ENCODE results near the gene NEK9. TPM values are rescaled to one million over a fixed set of nuclear protein-coding genes. Genes with fewer than 3 reads are reported as not detected.

Gene NEK9
- total and polyA plus RNA-seq, 2 experiments from 2014 or later = 16.3 to 31.1 TPM

- ATAC-seq = peak; percentile 97
- TF ChIP-seq REST (IDR thresholded peaks at IDR 0.05; ENCODE audit: unreplicated experiment) (peak; percentile 46), NANOG (IDR thresholded peaks at IDR 0.05; ENCODE audit: borderline replicate concordance) (no peak), POLR2AphosphoS5 (IDR thresholded peaks at IDR 0.05; ENCODE audit: low read depth) (peak; percentile 80), JUNB (IDR thresholded peaks at IDR 0.05; ENCODE audit: unreplicated experiment) (no peak), EZH2phosphoT487 (IDR thresholded peaks at IDR 0.05; ENCODE audit: unreplicated experiment) (no peak), STAT1 (IDR thresholded peaks at IDR 0.05; ENCODE audit: unreplicated experiment) (no peak), EZH2 (IDR thresholded peaks at IDR 0.05; ENCODE audit: low read depth, unreplicated experiment) (no peak), ETS1 (IDR thresholded peaks at IDR 0.05) (no peak), CTCF (conservative IDR thresholded peaks at IDR 0.05; ENCODE audit: low read depth in 2 of 2) (0 out of 4 replicates have a peak, but pooled peaks of 1 of the 2 experiments have one; percentile 22), ZNF462 (CRISPR knock-in tag; IDR thresholded peaks at IDR 0.05) (no peak), CREB1 (CRISPR knock-in tag; IDR thresholded peaks at IDR 0.05; ENCODE audit: low read depth) (peak; percentile 27; the same call in 1 of the 2 replicates), ZNF331 (CRISPR knock-in tag; IDR thresholded peaks at IDR 0.05; ENCODE audit: low read depth) (no peak), ZNF114 (CRISPR knock-in tag; IDR thresholded peaks at IDR 0.05) (no peak)
- peaks cover 8% of the 10 kb centered on the region; the same call in 1 of the 2 replicates for H3K36me3 ChIP-seq (ENCODE audit: insufficient read depth)
- H3K79me2 ChIP-seq (replicated peaks; ENCODE audit: insufficient read depth) = peaks cover 47% of the 10 kb centered on the region
- H3K27ac ChIP-seq (ENCODE audit: low read depth) = no peak within 1 kb of the TSS
- no peaks in the 10 kb centered on the region for H3F3A ChIP-seq (replicated peaks; ENCODE audit: low read depth)
- Mint-ChIP-seq H3K27me3 (ENCODE audit: insufficient read depth, low read depth, poor library complexity) (peaks cover 2% of the 10 kb centered on the region), H3K27ac (peak within 1 kb of the TSS; percentile 92), H3K9me3 (peaks cover 8% of the 10 kb centered on the region; the same call in 2 of the 3 replicates), H3K4me1 (peaks cover 4% of the 10 kb centered on the region; the same call in 2 of the 3 replicates), H3K36me3 (ENCODE audit: low read depth) (peaks cover 26% of the 10 kb centered on the region), H3K4me3 (peak within 1 kb of the TSS; percentile 97)
- no peaks in the 10 kb centered on the region for H3K27me3 ChIP-seq (ENCODE audit: insufficient read depth)
- H3K4me2 ChIP-seq = peak within 1 kb of the TSS; percentile 91
- H4K20me1 ChIP-seq (replicated peaks; ENCODE audit: insufficient read depth) = no peaks in the 10 kb centered on the region; the same call in 1 of the 2 replicates
- H3K4me1 ChIP-seq (ENCODE audit: insufficient read depth) = peaks cover 9% of the 10 kb centered on the region; the same call in 1 of the 2 replicates
- peak; percentile 96 for DNase-seq (ENCODE audit: low spot score)
- peak within 1 kb of the TSS; percentile 82 for H3K4me3 ChIP-seq
- peak within 1 kb of the TSS; percentile 90 for H2AFZ ChIP-seq
- no peaks in the 10 kb centered on the region for H3K9me2 ChIP-seq (ENCODE audit: insufficient read depth)
These were observed 63.2 kb downstream of the NEK9 start, which contains the start of gene ACYP1 for GRCh38 chr14:75063491-75064204. ACYP1 (minus strand) TSS chr14:75064024; CDS start chr14:75063553, 471 bp downstream.
